ENCODE measurements around the gene LMNTD1. TPM values are rescaled to one million over a fixed set of nuclear protein-coding genes. Genes with fewer than 3 reads are reported as not detected.
A peak's percentile ranks its signal among the peaks of the same experiment; 100 is the strongest.

LMNTD1 gene
- total RNA-seq, 1 donor from 2014 or later: not detected

GRCh38 chr12:25556153-25556552, 3.1 kb upstream of the LMNTD1 start:
- Histone ChIP-seq H3K9ac (ENCODE audit: low read length) (no peak overlapping the region), H3K27ac (ENCODE audit: low read depth, low read length) (no peak overlapping the region), H3K4me2 (ENCODE audit: low read length) (no peak overlapping the region), H4K20me1 (ENCODE audit: insufficient read depth, low read length) (no peaks in the 10 kb centered on the region), H2AFZ (ENCODE audit: low read depth, low read length) (no peak overlapping the region), H3K4me3 (ENCODE audit: insufficient read depth, low read depth, low read length) (no peak overlapping the region), H3K79me2 (ENCODE audit: insufficient read depth, low read length) (no peaks in the 10 kb centered on the region), H3K9me3 (ENCODE audit: insufficient read depth, low read depth, low read length) (no peaks in the 10 kb centered on the region), H3K36me3 (ENCODE audit: insufficient read depth, low read length) (no peaks in the 10 kb centered on the region), H3K4me1 (ENCODE audit: insufficient read depth, low read length) (peaks cover 7% of the 10 kb centered on the region), H3K27me3 (ENCODE audit: insufficient read depth, low read length) (no peaks in the 10 kb centered on the region)
- no peaks in the 10 kb centered on the region for H3K27me3 Mint-ChIP-seq (ENCODE audit: low read depth, unreplicated experiment)
- TF ChIP-seq CTCF (IDR thresholded peaks at IDR 0.05; ENCODE audit: insufficient read depth, low read depth, low read length) (no peak), EZH2 (IDR thresholded peaks at IDR 0.05; ENCODE audit: insufficient read depth, low read length) (no peak)
- no peaks in the 10 kb centered on the region for H3K9me3 Mint-ChIP-seq (ENCODE audit: unreplicated experiment)
- DNase-seq (ENCODE audit: low read depth): no peak
- no peak overlapping the region for H3K27ac Mint-ChIP-seq (ENCODE audit: unreplicated experiment)
- no peaks in the 10 kb centered on the region for H3K4me1 Mint-ChIP-seq (ENCODE audit: low read depth, unreplicated experiment)
- H3K36me3 Mint-ChIP-seq (ENCODE audit: low read depth, unreplicated experiment): no peaks in the 10 kb centered on the region
- H3K4me3 Mint-ChIP-seq (ENCODE audit: unreplicated experiment): no peak overlapping the region
- no peak for FAIRE-seq

GRCh38 chr12:25552681-25553080, 402 bp downstream of the LMNTD1 start:
- H3K27me3 ChIP-seq (ENCODE audit: insufficient read depth, low read length): no peaks in the 10 kb centered on the region
- H3K36me3 ChIP-seq (ENCODE audit: insufficient read depth, low read length): no peaks in the 10 kb centered on the region
- H3K9me3 Mint-ChIP-seq (ENCODE audit: unreplicated experiment): no peaks in the 10 kb centered on the region
- no peak for TF ChIP-seq CTCF (IDR thresholded peaks at IDR 0.05; ENCODE audit: insufficient read depth, low read depth, low read length)
- no peak for TF ChIP-seq EZH2 (IDR thresholded peaks at IDR 0.05; ENCODE audit: insufficient read depth, low read length)
- peak overlapping the region; percentile 41 for H3K9ac ChIP-seq (ENCODE audit: low read length)
- H3K4me2 ChIP-seq (ENCODE audit: low read length): peak overlapping the region; percentile 57
- no peaks in the 10 kb centered on the region for H3K36me3 Mint-ChIP-seq (ENCODE audit: low read depth, unreplicated experiment)
- H3K4me1 Mint-ChIP-seq (ENCODE audit: low read depth, unreplicated experiment): no peaks in the 10 kb centered on the region
- DNase-seq (ENCODE audit: low read depth) (peak; percentile 78), FAIRE-seq (peak; percentile 82)
- H3K4me3 ChIP-seq (ENCODE audit: insufficient read depth, low read depth, low read length): no peak overlapping the region
- no peak overlapping the region for H2AFZ ChIP-seq (ENCODE audit: low read depth, low read length)
- no peak overlapping the region for H3K27ac Mint-ChIP-seq (ENCODE audit: unreplicated experiment)
- peak overlapping the region; percentile 73 for H3K27ac ChIP-seq (ENCODE audit: low read depth, low read length)
- H3K79me2 ChIP-seq (ENCODE audit: insufficient read depth, low read length): no peaks in the 10 kb centered on the region
- no peaks in the 10 kb centered on the region for H3K9me3 ChIP-seq (ENCODE audit: insufficient read depth, low read depth, low read length)
- no peaks in the 10 kb centered on the region for H4K20me1 ChIP-seq (ENCODE audit: insufficient read depth, low read length)
- no peak overlapping the region for H3K4me3 Mint-ChIP-seq (ENCODE audit: unreplicated experiment)
- no peaks in the 10 kb centered on the region for H3K27me3 Mint-ChIP-seq (ENCODE audit: low read depth, unreplicated experiment)
- H3K4me1 ChIP-seq (ENCODE audit: insufficient read depth, low read length): peaks cover 7% of the 10 kb centered on the region

- Mint-ChIP-seq H3K4me3 (ENCODE audit: unreplicated experiment) (no peak overlapping the region), H3K36me3 (ENCODE audit: low read depth, unreplicated experiment) (no peaks in the 10 kb centered on the region), H3K27ac (ENCODE audit: unreplicated experiment) (no peak overlapping the region), H3K9me3 (ENCODE audit: unreplicated experiment) (no peaks in the 10 kb centered on the region), H3K27me3 (ENCODE audit: low read depth, unreplicated experiment) (no peaks in the 10 kb centered on the region), H3K4me1 (ENCODE audit: low read depth, unreplicated experiment) (no peaks in the 10 kb centered on the region)
- no peaks in the 10 kb centered on the region for H3K79me2 ChIP-seq (ENCODE audit: insufficient read depth, low read length)
- FAIRE-seq: peak; percentile 70
- H3K36me3 ChIP-seq (ENCODE audit: insufficient read depth, low read length): no peaks in the 10 kb centered on the region
- H3K4me2 ChIP-seq (ENCODE audit: low read length): no peak overlapping the region
- H3K4me1 ChIP-seq (ENCODE audit: insufficient read depth, low read length): peaks cover 7% of the 10 kb centered on the region
- no peaks in the 10 kb centered on the region for H3K27me3 ChIP-seq (ENCODE audit: insufficient read depth, low read length)
- no peaks in the 10 kb centered on the region for H4K20me1 ChIP-seq (ENCODE audit: insufficient read depth, low read length)
- no peak overlapping the region for H3K9ac ChIP-seq (ENCODE audit: low read length)
- H3K27ac ChIP-seq (ENCODE audit: low read depth, low read length): no peak overlapping the region
- no peaks in the 10 kb centered on the region for H3K9me3 ChIP-seq (ENCODE audit: insufficient read depth, low read depth, low read length)
- DNase-seq (ENCODE audit: low read depth): peak; percentile 79
- no peak overlapping the region for H3K4me3 ChIP-seq (ENCODE audit: insufficient read depth, low read depth, low read length)
- no peak for TF ChIP-seq EZH2 (IDR thresholded peaks at IDR 0.05; ENCODE audit: insufficient read depth, low read length)
- no peak for TF ChIP-seq CTCF (IDR thresholded peaks at IDR 0.05; ENCODE audit: insufficient read depth, low read depth, low read length)
- H2AFZ ChIP-seq (ENCODE audit: low read depth, low read length): no peak overlapping the region
Measured at GRCh38 chr12:25550186-25550585, 2.9 kb downstream of the LMNTD1 start.
